ENCODE data around the gene CENPQ.
"Not testable (repeated sequence)": the region's sequence is repeated elsewhere in the genome, so short reads cannot be mapped to it uniquely, and the experiment has no call there.

Gene CENPQ, protein sequence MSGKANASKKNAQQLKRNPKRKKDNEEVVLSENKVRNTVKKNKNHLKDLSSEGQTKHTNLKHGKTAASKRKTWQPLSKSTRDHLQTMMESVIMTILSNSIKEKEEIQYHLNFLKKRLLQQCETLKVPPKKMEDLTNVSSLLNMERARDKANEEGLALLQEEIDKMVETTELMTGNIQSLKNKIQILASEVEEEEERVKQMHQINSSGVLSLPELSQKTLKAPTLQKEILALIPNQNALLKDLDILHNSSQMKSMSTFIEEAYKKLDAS

DNA sequence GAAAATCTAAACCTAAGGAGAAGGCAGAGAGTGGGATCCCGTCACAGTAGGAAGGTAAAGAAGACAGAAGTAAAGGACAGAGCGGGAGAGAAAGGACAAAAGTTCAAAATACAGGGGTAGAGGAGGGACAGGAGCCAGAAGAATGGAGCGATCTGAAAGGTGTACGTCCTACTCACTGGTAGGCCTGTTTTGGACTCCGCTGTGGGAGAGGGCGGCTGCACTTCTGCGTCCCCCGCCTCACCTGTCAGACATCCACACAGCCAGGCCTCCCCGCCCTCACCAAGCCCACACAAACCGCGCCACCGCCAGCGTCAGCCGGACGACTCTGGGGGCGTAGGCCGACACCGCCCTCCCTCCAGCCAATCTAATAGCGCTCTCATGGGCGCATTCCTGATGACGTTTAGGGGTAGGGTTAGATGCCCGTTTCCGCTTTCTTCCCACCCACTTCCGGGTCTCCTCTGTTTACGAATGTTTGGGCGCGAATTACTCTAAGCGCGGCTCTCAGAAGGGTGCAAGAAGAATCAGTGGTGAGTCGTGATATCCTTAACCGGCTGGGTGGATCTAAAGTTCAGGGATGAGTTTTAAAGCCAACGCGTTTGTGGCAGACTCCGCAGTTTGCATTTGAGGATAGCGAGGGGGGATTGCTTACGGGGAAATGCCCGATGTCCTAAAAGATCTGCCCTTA is at the start of gene CENPQ, which contains the start of gene MMUT:
Gene CENPQ (plus strand): TSS at position 444 of the 685 bp plus-strand sequence. CDS start 6,807 bp downstream, outside the sequence.
Gene MMUT (minus strand): TSS at position 327 of the 685 bp plus-strand sequence. CDS start 3,787 bp downstream, outside the sequence.
- peak; percentile 63 to 97 (median 90) for DNase-seq

DNA sequence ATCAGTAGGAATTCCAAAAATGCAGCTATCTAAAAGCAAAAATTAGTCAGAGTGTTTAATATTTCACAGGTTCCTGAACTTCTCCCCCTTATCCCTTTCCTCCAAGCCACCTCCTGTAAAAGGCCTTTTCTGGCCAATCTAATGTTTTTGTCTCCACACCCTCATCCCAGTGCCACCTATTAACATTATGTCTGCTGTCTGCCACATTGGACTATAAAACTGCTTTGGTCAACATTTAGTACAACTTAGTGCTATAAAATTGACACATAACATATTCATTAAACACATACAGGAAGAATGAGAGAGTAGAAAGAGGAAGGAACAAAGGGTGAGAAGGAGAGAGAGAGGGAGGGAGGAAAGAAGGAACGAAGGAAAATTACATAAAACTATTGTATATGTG is 47.8 kb upstream of the CENPQ start:
- no peak for DNase-seq

DNA sequence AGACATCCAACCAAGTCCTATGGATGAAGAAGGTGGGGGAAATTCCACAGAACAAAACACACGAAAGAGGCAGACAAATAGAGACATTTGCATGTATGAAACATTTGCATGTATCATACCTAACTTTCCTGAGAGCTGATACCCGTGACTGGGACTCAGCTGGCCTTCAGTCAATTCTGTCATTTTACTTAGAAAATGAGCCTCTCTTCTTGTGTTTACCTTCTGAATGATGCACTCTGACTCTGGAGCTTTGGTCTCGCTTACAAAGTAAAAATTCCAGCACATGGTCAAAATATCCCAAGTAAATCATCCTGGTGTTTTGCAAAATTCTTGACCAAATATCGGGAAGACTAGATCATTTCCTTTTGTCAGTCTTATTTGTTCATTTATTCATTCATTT is 47.0 kb upstream of the CENPQ start:
- DNase-seq = no peak

GRCh38 chr6:49423817-49424216 is 39.4 kb upstream of the CENPQ start:
- no peak for DNase-seq

- no peak for DNase-seq
Observed at GRCh38 chr6:49430187-49430586, 33.0 kb upstream of the CENPQ start.

DNA sequence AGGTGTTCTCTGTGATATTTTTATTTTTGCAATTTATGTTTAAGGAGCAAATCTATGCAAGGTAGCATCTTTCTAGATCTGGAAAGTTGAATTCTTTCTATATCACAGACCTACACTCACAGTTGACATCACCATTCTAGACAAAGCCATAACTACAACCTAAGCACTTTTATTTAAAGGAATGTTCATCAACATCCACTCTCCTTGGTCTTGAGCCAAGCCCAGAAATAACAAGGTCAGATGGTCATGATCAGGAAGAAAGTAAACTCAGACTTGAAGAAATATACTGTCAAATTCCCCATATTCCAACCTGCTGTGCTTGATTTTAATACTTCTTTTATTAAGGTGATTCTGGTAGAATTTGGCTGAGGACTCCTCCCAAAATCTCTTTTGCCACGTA is 32.3 kb upstream of the CENPQ start:
- DNase-seq = no peak

- no peak for DNase-seq
Observed at GRCh38 chr6:49453221-49453620, 9.9 kb upstream of the CENPQ start.

GRCh38 chr6:49454787-49455709 is 8.1 kb upstream of the CENPQ start:
- no peak for DNase-seq

GRCh38 chr6:49457771-49458170 is 5.4 kb upstream of the CENPQ start:
- no peak for DNase-seq

DNA sequence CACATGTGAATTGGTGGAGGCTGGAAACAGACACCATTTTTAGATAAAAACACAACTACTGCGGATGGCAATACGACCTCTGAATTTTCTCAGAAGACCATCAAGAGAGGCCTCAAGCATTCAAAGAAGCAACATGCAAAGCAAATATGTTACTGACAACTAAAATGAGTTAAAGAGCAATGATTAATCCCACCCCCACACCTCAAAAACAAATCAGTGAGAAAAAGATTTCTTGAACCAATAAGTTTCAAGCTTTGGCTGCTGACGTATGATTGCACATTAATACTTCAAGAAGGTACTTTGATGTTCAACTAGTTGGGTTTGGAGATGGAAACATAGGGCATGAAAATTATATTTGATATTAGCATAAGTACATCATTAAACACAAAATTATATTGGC is 1.1 kb upstream of the CENPQ start:
- no peak for DNase-seq

DNA sequence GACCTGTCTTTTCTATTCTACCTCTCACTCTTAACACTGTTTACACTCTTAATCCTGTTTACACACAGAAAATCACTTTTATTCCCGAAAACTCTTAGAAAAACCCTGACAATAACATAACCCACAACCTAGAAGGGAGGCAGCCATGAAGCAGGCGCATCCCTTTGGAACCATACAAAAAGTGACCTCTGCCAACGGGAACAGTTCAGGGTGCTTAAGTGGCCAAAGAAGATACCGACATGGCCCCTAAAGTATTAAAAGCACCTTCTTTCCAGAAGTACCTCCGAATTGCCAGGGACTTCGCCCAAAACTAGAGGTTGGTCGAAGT is 607 bp upstream of the CENPQ start:
- DNase-seq = peak in 2 of 56 donors; percentile 3 to 49

- DNase-seq = no peak
Observed at GRCh38 chr6:49463612-49463967, 420 bp downstream of the CENPQ start.

DNA sequence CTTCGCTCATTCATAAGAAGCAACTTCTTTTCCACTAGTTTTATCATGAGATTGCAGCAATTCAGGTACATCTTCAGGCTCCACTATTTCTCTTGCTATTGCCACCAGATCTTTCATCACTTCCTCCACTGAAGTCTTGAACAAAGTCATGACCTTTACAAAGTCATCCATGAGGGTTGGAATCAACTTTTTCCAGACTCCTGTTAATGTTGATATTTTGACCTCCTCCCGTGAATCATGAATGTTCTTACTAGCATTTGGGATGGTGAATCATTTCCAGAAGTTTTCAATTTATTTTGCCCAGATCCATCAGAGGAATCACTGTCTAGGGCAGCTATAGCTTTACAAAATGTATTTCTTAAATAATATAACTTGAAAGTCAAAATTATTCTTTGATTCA is 1.5 kb downstream of the CENPQ start:
- DNase-seq = no peak

DNA sequence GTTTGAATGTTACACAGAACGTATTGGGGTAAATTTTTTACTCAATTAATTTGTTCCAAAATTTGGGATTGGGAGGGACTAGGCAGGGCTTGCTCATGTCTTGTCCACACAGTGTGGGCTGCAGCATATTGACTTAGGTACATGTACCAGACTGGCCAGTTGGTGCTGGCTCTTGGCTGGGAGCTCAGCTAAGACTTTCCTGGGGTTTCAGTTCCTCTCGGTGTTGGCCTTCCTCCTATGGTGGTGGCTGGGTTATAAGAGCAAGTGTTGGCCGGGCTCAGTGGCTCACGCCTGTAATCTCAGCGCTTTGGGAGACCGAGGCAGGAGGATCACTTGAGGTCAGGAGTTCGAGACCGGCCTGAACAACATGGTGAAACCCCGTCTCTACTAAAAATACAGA is 4.9 kb downstream of the CENPQ start:
- DNase-seq = no peak

GRCh38 chr6:49476564-49476963 is 13.4 kb downstream of the CENPQ start:
- not testable (repeated sequence) for DNase-seq

GRCh38 chr6:49479308-49479970 is 16.3 kb downstream of the CENPQ start:
- DNase-seq = no peak

DNA sequence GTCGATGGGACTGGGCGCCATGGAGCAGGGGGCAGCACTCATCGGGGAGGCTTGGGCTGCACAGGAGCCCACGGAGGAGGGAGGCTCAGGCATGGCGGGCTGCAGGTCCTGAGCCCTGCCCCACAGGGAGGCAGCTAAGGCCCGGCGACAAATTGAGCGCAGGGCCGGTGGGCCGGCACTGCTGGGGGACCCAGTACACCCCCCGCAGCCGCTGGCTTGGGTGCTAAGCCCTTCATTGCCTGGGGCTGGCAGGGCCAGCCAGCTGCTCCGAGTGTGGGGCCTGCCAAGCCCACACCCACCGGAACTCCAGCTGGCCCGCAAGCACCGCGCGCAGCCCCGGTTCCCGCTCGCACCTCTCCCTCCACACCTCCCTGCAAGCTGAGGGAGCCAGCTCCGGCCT is 18.7 kb downstream of the CENPQ start:
- not testable (repeated sequence) for DNase-seq

GRCh38 chr6:49483380-49483779 is 20.2 kb downstream of the CENPQ start:
- DNase-seq = not testable (repeated sequence)

GRCh38 chr6:49490633-49491032 is 27.5 kb downstream of the CENPQ start:
- no peak for DNase-seq

- no peak for DNase-seq
Observed at GRCh38 chr6:49497304-49497703, 34.1 kb downstream of the CENPQ start.

- no peak for DNase-seq
Observed at GRCh38 chr6:49499126-49499525, 36.0 kb downstream of the CENPQ start.

GRCh38 chr6:49499623-49500022 is 36.5 kb downstream of the CENPQ start, which contains the start of gene GLYATL3:
TSS of gene GLYATL3 (plus strand) at chr6:49499923. CDS start at chr6:49511991, 12,068 bp downstream.
- DNase-seq = no peak
